ENCODE results near the gene SRP68.

Gene SRP68

DNA sequence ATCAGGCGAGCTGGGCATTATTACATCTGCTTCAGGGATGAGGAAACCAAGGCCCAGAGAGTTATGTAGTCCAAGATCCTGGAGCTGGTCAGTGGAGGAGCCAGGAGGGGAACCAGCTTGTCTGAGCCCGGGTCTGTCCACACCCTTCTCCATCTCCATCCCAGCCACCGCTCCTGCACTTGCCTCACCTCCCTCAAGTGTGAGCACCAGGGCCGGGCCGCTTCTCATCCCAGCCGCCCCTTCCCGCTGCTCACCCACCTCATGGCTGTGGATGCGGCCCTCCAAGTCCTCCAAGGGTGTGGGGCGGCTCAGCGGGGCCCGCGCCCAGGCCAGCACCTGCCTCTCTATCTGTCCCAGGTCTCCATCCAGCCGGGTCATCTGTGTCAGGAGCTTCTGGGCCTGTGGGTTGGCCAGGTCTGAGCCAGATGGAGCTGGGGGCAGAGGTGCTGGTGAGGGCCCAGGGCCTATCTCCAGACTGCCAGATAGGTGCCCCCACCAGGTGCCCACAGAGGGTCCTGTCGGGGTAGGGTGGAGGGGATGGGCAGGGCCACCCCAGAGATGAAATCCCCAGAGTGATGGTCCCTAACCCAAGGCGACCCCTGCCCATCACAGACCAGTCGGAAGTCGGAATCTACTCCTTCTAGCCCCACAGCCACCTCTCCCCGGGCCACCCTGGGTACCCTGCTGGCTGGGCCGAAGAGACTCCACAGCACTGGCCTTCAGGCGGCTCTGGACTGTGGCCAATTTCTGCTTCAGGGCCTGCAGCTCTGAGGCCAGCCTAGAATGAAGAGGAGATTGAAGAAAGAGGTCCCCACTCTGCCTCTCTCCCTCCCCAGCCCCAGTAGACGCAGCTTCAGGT, 54.6 kb downstream of the SRP68 start:
- no peak for DNase-seq

DNA sequence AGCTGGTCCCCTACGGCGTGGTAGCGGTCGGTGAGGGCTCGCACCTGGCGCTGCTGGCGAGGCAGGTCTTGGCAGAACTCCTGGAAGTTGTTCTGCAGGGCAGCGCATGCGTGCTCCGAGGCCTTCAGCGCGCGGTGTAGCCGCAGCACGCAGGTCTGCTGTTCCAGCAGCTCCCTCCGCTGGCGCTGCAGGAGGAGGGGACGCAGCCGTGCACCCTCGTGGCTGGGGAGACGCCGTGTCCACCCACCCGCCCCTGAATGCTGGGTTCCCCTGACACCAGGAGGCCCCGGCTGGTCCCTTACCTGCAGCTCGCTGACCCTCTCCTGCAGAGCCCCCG, 57.4 kb downstream of the SRP68 start:
- no peak for DNase-seq

DNA sequence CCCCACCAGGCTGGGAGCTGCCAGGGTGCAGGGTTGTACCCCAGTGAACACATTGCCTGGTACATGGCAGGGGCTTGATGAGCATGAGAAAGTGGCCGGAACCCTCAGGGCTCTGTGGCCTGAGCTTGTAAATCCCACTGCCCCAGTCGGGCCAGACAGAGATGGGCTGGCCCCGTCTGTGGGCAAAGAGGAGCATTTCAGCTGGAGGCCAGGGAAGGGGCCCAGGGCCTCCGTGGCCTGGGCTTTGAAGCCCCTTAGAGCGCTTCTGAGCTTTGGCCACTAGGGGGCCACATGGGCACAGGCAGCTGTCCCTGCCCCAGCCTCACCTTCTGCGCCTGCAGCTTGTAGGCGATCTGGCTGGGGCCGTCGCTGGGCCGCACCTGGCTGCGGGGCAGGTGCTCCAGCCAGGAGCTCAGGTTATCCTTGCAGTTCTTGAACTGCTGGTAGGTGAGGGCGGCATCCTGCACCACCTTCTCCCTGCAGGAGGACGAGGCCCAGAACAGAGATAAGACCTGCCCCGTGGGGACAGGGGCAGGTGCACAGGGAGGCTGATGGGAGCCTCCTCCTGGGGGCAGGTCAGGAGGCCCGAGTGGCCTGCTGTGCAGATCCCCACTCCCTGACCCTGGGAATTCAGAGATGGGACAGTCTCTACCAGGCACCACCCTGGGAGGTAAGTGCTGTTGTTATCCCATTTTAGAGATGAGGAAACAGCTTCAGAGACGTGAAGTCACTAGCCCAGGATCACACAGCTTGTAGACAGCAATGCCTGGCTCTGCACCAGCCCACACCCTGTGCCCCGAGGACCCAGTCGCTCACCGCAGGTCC, 58.0 kb downstream of the SRP68 start:
- DNase-seq, result peak; percentile 57 to 66 (median 62)

DNA sequence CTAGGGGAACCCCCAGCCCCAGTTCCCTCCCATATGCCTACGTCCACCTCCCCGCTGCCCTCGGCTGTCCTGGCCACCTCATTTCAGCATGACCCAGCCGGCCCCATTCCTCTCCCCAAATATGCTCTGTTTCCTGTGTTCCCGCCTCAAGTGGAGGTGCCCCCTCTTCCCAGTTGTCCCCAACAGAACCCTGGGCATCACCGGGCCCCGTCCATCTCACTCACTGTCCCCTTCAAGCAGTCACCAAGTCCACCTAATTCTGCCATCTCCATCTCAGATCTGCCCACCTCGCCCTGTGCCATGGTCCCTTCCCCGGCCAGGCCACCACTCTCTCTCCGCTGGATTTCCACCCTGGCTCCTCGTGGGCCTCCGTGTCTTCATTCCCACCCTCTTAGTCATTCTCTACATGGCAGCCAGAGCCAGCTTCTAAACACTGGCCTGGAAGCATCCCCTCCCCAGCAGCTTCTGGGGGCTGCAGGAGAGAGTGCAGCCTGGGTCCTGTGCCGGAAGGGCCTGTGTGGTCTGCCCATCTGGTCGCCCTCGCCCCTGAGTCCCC, 58.9 kb downstream of the SRP68 start:
- no peak for DNase-seq

DNA sequence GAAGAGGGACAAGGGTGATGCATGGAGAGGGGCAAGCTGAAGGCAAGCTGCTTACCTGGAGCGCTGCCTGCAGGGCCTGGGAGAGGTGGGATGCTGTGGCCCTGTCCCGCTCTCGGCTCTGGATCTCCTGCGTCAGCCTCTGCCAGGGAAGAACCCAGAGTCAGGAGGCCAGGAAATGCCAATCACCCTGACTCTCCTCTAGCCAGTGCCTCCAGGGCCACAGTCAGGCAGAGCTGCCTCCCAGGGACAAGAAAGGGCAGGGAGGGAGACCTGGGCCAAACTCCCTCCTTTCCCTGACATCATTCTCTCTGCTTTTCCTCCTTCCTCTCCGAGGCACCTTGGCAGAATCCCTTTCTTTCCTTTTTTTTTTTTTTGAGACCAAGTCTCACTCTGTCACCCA, 60.4 kb downstream of the SRP68 start:
- DNase-seq, result no peak

DNA sequence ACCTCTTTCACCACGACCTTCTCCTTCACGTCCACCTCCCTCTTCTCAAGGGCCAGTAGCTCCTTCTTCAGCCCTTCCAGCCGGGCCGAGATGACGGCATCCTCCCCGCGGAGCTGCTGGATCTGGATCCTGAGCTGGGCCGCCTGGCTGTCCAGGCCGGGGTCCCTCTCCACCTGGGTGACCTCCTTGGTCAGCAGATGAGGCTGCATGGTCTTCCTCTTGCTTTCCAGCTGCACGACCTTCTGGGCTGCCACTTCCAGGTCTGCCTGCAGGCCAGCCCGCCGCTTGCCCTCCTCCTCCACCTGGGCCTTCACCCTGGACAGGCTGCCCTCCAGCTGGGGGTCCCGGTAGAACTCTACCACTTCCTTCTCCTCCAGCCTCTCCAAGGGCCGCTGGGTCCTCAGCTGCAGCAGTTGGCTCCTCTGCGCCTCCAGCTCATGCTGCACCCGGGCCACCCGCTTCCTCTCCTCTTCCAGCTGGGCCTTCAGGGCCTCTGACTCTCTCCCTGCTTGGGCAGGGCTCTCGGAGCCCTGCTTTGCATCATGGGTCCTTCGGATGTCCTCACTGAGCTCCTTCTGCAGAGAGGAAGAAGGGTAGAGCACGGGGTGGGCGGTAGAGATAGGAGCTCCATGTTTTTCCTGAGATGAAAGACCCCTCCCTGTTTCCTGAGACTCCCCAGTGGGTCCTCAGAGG, 62.2 kb downstream of the SRP68 start:
- DNase-seq, result no peak

DNA sequence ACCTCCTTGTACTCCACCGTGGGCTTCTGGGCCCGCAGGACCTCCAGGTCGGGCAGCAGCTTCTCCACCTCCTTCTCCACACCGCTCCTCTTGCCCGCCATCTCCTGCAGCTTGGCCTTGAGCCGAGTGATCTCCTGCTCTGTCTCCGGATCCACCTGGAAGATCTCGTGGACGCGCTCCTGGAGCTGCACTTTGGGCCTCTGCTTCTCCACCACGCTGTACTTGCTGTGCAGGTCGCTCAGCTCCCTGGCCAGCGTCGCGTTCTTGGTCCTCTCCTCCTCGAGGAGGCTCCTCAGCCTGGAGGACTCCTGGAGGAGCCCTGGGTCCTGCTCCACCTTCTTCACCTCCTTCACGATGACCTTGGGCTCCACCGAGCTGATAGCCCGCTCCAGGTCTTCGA, 62.9 kb downstream of the SRP68 start:
- no peak for DNase-seq

DNA sequence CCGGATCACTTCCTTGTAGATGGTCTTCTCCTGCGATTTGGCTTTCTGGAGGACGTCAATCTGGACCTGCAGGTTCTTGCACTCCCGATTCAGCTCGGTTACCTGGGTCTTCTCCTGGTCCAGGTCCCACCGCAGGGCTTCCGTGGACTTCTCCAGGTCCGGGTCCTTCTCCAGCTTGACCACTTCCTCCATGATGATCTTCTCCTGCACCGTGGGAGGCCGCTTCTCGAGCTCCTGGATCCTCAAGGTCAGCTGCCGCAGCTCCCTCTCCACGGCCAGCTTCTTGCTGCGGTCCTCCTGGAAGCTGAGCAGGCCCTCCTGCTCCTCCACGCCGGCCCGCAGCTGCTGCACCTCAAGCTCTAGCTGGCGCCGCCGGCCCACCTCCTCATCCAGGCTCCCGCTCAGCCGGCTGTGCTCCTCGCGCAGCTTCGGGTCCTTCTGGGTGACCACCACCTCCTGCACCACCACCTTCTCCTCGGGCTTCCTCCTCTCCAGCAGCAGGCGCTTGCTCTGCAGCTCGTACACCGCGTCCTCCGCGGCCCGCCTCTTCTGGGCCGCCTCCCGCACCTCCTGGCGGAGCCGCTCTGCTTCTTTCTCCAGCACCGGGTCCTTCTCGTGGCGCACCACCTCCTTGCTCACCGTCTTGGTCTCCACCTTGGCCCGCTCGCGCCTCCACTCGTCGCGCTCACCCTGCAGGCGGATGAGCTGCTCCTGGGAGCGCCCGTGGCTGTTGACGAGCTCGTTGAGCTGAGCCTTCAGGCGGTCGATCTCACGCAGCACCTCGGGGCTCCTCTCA, 63.5 kb downstream of the SRP68 start:
- DNase-seq, result no peak

DNA sequence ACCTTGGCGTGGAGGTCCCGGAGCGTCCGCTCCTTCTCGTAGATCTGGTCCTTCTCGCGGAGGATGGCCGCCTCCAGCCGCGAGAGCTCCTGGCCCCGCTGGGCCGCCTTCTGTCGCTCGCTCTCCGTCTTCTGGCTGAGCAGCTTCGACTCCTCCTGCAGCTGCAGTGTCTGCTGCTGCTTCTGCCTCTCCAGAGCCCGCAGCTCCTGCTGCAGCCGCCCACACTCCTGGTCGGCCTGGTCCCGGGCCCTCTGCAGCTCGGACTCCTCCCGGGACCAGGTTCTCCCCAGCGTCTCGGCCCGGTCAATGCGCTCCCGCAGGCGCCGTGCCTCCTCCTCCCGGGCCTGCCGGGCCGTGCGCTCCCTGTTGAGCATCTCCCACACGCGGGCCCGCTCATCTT, 64.1 kb downstream of the SRP68 start:
- DNase-seq, result no peak

DNA sequence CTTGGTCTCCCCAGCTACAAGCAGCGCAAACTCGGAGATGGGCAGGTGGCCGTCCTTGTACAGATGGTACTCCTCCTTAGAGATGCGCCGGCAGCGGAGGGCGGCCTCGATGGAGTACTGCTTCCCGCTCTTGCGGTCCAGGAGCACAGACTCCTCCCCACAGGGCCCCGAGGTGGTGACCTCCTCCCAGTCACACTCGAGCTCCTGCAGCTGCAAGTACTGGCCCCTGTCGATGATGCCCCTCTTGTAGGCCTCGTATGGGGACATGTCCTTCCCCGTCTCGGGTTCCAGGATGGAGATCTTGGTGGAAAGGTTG, 64.5 kb downstream of the SRP68 start:
- DNase-seq, result no peak

DNA sequence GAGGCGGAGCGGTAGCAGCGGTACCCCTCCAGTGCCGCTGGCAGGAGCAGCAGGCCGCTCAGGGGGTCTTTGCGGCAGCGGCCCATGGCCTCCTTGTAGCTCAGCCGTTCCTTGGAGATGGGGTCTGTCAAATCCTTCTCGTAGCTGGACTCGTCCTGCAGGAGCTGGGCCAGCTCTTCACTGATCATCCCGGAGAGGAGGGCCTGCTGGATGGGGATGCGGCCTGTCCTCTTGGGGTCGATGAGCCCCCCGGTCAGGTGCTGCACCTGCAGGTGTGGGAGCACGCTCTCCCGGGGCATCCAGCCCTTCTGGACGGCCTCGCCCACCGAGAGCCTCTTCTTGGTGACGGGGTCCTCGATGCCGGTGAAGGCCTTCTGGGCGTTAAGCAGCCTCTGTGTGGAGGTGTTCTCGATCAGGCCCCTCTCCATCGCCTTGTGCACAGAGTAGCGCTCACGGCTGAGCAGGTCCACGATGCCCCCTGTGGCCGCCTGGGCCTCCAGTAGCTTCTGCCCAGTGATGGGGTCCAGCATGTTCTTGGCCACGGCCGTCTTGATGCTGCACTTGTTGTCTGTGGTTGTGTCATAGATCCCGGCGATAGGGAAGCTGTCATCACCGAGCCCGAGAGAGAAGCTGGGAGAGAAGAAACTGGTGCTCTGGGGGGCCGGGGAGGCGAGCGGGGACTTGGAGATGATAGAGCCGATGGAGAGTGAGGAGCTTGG, 65.0 kb downstream of the SRP68 start:
- no peak for DNase-seq

DNA sequence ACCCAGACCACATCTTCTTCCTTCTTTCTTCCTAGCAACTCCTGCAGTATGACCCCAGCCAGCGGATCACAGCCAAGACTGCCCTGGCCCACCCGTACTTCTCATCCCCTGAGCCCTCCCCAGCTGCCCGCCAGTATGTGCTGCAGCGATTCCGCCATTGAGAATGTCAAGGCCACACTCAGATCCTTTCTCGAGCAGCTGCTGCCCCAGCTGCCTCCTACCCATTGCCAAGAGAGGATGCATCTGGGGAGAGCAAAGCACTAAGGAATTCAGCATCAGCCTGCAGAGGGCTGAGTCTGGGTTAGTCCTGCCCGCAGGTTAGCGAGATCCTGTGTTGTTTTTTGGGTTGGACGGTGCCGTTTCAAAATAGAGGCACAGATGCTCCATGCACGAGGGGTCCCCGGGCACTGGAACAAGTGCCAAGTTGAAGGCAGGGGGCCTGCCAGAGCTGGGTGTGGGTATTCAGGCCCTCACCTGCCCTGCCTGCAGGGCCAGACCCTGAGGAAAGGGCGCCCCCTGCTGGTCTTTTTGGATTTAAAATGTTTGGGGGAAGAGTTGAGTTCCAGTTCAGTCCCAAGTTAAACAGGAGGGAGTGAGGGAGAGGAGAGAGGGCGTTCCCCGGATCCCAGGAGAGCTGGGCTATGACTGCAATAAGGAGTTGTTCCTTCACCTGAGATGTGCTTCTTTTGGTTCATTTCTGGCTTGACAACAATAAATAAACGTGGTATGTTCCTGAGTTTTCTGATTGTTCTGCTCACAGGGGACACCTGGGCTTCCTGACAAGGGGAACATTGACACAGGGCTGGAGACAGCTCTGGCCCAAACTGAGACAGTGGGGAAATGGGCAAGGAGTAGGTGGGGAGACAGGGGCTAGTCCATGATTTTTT, 66.8 kb downstream of the SRP68 start:
- peak; percentile 58 to 86 (median 72) for DNase-seq

DNA sequence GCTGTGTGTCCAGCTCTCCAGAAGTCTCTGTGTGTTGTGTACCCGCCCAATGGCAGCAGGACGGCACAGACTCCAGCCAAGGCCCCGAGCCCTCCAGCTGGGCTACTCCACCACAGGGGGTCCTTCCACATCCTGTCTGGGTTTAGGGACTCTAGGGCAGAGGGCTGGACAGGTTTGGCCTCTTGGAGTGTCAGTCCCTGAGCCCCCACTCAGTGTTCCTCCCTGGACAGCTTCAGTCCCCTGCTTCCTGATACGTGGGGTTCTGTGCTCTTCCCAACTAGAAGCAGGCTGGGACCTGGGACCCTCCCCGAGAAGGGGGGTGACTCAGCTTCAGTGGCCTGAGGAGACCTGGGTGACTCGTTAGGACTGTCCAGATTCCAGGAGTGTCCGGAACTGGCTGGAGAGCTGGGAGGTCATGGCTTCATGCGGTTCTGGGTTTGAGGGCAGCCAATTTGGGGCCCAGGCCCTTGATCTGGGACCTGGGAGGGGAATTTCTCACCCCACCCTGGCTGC, 67.5 kb downstream of the SRP68 start:
- no peak for DNase-seq

DNA sequence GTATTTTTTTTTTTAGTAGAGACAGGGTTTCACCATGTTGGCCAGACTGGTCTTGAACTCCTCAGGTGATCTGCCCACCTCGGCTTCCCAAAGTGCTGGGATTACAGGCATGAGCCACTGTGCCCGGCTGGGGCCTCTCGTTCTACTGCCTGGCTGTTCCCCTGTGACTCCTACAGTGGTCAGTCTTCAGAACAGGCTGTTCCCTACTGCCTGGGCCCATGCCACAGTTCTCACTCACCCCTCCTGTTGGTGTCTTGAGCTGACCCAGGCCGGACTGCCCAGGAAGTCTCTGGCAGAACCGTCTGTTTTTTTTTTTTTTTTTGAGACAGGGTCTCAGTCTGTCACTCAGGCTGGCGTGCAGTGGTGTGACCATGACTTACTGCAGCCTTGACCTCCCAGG, 68.4 kb downstream of the SRP68 start:
- DNase-seq, result no peak

DNA sequence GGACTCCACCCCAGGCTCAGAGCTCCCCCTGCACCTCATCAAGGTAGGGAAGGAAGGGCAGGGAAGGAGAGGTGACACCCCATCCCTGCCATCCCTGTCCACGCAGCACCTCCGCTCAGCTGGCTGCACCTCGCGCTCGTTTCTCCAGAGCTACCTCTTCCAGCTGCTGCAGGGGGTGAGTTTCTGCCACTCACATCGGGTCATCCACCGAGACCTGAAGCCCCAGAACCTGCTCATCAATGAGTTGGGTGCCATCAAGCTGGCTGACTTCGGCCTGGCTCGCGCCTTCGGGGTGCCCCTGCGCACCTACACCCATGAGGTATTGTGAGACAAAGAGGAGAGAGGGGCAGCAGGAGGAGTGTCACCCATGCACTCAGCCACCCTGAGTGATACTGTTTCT, 70.2 kb downstream of the SRP68 start:
- DNase-seq, result no peak

DNA sequence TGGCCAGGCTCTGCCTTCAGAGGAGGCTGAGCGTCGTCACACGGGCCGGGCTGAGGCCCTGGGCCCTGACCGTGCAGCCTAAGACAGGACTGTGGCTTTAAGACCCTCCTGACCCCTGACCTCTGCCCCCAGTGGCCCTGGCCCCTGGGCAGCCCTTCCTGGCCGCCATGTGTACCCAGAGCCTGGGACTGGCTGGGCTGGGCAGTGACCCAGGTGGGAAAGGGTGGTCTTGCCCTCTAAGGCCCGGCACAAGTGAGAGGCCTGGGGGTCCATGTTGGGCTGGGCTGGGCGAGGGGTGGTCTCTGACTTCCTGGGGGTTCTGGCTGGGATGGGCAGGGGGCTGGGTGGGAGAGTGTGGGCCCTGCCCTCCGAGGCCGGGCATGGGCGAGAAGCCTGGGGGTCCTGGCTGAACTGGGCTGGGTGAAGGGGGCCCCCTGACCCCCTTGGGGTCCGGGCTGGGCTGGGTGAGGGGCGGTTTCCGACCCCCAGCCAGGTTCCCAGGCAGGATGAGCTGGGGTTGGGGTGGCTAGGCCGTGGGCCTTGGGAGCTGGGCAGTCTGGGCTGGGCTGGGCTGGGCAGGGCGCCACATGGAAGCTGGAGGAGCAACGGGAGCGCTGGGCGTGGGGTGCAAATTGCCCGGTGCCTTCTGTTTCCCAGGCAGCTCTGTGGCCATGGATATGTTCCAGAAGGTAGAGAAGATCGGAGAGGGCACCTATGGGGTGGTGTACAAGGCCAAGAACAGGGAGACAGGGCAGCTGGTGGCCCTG, 71.4 kb downstream of the SRP68 start, which contains the start of gene CDK3:
TSS of gene CDK3 (plus strand) at position 101 of the 767 bp plus-strand sequence. CDS start at position 672, 571 bp downstream.
- DNase-seq, result no peak

DNA sequence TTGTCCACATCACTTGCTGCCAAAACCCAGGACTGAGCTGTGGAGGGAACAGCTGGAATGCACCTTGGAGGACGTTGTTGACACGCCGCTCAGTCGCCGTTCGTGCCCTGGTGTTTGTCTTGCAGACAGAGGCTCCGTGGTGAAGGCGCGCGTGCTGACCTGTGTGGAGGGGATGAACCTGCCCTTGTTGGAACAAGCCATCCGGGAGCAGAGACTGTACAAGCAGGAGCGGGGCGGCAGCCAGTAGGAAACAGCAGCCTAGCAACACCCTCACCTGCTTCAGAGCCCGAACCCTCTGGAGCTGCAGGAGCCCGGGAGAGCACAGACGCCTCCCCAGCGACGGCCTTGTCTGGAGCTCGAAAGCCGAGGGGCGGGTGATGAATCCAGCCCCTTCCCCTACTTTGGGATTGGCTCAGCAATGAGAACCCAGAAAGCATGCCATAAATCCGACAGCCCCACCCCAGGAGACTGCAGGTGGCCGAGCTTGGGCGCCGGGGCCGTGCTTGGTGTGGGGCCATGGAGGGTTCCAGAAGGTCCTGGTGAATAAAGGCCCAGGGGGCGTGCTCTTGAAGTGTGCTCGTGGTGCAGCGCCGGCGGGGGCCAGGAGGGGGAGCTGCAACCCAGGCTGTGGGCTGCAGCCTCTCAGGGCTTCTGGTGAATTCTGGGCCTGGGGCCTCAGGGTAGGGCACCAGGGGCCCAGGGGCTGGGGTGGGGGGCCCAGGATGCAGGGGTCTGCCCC, 72.1 kb downstream of the SRP68 start:
- DNase-seq, result peak; percentile 37 to 46 (median 38)

DNA sequence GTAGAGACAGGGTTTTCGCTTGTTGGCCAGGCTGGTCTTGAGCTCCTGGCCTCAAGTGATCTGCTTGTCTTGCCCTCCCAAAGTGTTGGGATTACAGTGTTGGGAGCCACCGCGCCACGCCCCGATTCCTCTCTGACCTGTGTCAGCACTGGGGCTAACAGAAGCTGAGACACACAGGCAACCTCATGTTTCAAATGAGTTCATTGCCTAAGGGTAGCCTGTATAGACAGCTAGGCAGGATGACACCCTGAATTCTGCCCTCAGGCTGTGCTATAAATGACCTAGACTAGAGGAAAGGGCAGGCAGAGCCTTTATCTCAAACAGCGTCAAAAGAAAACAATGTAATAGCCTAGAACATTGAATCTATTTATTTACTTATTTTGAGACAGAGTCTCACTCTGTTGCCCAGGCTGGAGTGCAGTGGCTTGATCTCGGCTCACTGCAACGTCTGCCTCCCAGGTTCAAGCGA, 74.0 kb downstream of the SRP68 start:
- no peak for DNase-seq
